ENCODE measurements around the gene ATP6V1B1.

DNA sequence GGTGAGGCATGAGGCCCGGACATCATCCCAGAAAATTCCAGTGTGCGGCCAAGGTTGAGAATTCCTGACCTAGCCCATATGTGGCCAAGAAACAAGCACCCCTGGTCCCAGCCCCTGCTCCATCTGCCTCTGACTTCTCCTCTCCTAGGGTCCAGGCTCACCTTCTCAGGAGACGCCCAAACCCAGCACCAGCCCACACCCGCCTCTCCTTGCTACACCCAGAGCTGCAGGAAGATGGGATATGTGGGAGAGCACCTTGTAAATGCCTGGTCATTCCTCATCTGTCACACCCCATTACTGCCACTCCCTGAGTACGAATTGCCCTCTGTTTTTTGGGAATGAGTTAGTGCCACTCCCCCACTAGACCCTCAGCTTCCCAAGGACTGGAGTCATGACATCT, 7.3 kb upstream of the ATP6V1B1 start:
- TF ChIP-seq, protein P1, sequence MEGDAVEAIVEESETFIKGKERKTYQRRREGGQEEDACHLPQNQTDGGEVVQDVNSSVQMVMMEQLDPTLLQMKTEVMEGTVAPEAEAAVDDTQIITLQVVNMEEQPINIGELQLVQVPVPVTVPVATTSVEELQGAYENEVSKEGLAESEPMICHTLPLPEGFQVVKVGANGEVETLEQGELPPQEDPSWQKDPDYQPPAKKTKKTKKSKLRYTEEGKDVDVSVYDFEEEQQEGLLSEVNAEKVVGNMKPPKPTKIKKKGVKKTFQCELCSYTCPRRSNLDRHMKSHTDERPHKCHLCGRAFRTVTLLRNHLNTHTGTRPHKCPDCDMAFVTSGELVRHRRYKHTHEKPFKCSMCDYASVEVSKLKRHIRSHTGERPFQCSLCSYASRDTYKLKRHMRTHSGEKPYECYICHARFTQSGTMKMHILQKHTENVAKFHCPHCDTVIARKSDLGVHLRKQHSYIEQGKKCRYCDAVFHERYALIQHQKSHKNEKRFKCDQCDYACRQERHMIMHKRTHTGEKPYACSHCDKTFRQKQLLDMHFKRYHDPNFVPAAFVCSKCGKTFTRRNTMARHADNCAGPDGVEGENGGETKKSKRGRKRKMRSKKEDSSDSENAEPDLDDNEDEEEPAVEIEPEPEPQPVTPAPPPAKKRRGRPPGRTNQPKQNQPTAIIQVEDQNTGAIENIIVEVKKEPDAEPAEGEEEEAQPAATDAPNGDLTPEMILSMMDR (IDR thresholded peaks at IDR 0.05; ENCODE audit: low read length), result no peak
- TF ChIP-seq EZH2 (IDR thresholded peaks at IDR 0.05; ENCODE audit: borderline replicate concordance, low read length), result no peak

Data from OCI-LY1 (cell line).